ENCODE data around the gene MAFF. TPM values are rescaled to one million over a fixed set of nuclear protein-coding genes. Genes with fewer than 3 reads are reported as not detected.
"Not testable (repeated sequence)": the region's sequence is repeated elsewhere in the genome, so short reads cannot be mapped to it uniquely, and the experiment has no call there.

The MAFF gene
- polyA plus RNA-seq, 1 donor: 4.8 TPM

DNA sequence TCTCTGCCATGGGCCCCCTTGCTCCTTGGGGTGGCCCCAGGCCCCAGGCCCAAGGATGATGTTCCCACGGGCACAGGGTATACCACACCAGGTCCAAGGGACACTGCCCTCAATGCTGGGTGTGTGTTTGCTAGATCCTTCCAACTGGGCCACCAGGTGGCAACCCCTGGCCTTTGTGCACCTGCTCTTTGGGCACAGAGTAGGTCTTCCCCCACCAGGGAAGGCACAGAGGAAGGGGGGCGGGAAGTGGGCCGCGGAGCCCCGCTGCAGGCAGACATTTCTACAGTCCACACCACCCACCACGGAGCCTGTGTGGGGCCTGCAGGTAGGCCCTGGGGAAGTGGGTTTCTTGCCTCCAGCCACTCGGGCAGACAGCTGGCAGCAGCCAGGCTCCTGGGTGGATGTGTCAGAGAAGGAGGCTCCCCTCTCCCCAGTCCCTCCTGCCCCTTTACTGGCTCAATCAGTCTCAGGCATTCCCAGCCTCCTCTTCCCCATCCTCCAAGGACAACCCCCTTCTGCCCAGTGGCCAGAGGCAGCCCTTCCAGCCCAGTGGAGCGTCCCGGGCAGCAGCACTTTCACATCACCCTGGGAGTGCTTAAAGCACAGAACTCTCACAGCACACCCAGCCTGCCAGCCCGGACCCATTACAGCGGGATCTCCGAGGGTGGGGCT is 21.6 kb downstream of the MAFF start:
- DNase-seq (ENCODE audit: low read depth): no peak

DNA sequence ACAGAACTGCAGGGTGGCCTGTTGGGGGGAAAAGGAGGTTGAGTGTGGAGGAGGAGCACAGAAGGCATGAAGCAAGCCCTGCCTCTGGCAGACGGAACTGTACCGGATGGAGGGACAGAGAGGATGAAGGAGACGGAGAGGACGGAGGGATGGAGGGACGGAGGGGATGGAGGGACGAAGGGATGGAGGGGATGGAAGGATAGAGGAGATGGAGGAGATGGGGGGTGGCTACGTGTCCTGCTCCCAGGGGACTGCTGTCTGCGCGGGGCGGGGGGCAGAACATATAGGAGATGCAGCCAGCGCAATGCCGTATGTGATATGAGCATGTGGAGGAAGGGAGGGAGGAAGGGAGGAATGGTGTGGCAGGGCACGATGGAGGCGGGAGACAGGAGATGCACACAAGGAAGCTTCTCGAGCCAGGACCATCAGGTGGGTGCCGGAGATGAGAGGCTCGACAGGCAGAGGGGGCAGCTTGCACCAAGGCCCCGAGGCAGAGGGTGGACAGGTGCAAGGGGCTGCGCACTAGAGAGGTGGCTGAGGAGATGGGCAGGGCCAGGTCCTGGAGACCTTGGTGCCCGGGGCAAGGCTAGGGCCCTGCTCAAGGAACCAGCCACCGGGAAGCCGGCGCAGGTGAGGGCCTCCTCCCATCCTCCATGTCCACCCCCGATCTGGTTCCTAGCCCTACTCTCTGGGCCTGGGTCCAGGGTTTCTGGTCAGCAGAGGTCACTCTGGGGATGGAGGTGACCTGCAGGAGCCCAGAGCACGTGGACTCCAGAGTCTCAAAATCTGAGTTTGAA is 25.3 kb downstream of the MAFF start:
- no peak for DNase-seq (ENCODE audit: low read depth)

DNA sequence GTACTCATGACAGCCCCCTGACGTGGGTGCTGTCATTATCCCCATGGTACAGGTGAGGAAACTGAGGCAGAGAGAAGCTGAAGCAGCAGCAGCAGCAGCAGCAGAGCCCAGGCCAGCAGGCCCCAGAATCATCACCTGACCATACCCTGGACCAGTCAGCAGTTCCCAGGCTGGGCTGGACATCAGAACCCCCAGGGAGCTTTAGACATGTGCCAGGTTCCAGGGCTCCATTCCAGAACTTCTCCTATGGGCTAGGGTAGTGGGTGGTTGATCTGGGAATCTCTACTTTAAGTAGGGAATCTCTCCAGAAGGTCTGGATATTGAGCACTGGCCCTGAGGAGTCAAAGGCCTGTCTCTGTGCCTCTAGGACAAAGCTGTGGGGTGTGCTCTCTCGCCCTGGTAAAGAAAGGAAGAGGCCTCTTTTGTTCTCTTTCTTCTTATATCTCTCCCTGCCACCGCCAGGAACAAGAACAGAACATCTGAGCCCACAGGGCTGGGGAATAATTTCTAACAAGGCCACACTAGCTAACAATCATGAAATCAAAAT is 26.6 kb downstream of the MAFF start:
- DNase-seq (ENCODE audit: low read depth): no peak

DNA sequence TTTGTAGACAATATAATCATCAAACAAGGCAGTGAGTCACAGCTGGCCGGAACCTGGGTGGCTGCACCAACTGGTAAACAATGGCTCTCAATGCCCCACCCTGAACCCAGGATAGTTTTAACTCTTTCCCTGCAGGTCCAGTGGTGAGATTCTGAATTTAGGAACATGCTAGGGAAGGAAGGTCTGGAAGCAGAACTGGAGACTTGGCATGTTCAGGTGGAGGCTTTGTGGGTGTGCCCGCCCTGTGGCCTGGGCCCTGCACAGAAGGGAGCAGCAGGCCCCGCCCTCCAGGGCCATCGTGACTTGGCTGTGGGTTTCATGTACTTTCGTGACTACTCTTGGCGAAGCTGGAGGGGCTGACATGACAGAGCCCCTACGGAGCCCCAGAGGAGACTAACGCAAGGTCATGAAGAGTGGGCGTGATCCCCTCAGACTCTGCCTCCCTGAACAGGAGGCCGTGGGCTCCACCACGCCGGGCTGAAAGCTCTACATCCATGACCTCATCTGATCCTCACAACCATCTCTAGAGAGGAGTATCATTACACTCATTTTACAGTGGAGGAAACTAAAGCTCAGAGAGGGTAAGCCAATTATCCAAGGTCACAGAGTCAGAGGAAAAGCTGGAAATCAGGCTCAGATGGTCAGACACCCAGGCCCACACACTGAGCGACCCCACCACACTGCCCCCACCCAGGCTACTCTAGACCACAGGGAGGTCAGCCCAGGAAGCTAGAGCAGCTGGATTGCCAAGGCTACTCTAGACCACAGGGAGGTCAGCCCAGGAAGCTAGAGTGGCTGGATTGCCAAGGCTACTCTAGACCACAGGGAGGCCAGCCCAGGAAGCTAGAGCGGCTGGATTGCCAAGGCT is 27.3 kb downstream of the MAFF start:
- no peak for DNase-seq (ENCODE audit: low read depth)

DNA sequence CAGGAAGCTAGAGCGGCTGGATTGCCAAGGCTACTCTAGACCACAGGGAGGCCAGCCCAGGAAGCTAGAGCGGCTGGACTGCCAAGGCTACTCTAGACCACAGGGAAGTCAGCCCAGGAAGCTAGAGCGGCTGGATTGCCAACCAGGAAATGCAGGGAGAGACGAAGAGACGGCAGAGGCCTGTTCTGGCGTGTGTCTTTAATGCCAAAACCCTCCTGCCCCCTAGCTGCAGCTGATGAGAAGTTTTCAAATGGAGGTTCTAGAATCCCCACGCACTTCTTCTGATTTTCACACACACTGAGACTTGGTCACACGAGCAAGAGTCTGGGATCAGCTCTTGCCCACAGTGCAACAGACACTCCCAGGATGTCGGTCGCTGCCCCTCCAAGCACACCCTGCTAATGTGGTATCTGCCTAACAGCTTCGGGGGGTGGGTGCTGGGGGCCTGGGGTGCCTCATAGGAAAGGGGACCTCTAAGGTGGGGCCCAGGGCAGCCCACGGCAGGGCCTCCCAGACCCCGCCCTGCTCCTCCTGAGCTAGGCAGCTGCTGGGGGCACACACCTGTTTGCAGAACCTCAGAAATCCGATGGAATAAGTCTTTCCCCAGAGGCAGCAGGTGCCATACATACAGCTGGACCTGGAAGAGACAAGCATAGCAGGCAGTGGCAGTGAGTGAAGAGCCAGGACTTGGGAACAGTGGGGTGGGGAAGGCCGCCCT is 28.5 kb downstream of the MAFF start:
- DNase-seq (ENCODE audit: low read depth): no peak

DNA sequence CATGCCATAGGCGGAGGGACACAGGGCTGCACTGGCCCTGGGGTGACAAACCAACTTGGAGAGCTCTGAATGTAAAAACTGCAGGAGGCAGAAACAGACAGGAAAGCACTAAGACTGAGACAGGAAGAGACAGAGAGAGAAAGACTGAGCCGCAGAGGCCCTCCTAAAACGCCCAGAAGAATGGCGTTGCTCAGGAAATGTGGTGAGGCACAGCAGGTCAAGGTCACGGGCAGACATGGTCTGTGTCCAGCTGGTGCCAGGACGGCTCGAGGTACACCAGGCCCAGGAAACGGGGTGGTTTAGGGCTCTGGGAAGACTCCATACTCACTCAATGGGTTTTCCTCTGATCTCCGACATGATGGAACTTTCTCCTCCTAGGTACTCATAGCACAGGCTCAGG is 29.1 kb downstream of the MAFF start:
- DNase-seq (ENCODE audit: low read depth): no peak

DNA sequence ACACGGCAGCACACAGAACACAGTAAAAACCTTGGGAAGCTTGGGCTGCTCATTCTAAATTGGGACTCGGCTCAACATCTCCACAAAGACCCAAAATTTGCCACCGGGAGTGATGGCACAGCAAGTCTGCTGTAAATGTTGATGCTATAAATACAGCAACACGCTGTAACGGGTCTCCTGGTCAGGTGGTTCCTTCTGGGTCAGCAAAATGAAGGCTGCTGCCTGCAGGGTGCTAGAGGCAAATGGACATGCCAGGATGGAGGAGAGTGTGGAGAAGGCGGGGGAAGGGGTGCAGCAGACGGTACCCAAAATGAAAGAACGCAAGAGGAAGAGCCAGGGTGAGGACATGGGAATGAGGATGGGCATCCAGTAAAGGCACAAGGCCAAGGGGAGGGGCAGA is 30.4 kb downstream of the MAFF start:
- no peak for DNase-seq (ENCODE audit: low read depth)

DNA sequence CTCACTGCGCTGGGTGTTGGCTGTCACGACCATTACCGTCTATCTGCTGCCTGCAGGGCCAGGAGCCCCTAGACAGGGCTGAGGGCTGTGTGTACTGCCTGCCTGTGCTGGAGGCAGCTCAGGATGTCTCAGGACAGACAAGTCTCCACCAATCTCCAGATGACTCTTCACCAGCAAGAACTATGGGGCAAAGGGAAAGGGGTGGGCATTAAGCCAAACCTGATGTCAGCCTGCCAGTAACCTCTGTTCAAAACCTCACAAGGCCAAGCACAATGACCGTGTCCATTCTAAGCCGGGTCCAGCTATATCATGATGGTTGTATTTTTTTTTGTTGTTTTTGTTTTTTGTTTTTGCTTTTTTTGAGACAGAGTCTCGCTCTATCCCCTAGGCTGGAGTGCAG is 31.6 kb downstream of the MAFF start:
- no peak for DNase-seq (ENCODE audit: low read depth)

DNA sequence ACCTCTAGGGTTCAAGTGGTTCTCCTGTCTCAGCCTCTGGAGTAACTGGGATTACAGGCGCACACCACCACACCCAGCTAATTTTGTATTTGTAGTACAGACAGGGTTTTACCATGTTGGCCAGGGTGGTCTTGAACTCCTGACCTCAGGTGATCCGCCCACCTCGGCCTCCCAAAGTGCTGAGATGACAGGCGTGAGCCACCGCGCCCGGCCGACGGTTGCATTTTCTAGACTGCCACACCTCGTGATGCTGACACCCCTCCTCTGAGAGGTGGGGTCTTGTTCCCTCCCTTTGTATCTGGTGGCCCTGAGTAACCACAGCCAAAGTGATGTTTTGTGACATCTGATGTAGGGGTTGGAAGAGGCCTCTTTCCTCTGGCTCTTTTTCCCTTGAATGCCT is 32.1 kb downstream of the MAFF start:
- not testable (repeated sequence) for DNase-seq (ENCODE audit: low read depth)

DNA sequence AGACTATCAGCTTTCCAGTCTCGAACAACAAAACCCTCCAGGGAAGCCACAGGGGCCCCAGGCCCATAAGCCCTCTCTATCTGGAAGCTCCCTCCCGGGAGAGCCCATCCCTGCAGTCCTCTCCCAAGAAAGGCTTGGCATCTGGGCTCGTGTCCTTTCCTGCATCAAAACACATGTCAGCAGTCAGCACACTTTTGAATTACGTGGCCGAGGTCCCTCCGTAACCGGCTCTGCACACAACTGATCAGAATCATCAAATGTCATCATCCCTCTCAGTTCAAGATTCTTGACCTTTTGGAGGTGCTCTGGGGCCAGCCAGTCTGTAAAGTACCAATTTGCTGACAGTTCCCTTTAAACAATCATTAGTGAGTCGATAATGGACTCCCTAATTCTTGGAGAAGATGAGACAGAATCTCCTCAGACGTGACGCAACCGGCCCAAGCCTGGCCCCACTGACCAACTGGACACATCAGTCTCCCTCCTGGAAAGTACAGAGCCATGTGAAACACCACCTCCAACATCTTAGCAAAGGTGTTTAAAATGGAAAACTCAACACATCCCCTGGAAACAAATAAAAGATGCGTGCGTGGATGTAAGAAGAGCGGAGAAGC is 33.6 kb downstream of the MAFF start:
- DNase-seq (ENCODE audit: low read depth): no peak

DNA sequence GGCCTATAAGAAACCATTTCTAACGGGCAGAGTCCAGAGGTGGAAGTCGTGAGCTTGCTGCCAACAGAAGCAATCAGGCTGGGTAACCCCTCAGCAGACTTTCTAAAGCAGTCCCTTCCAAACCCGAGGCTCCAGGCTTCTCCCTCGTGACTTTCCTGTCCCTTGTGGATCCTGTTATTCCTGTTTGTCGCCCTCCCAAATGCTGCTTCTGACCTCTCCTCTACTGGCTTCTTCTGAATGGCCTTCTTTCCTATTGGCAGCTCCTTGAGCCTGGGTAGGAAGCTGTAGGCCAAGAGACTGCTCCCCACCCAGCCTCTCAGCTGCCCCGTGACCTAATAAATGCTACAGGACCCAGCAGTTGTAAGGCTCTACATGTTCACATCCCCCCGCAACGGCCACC is 35.0 kb downstream of the MAFF start:
- DNase-seq (ENCODE audit: low read depth): no peak

DNA sequence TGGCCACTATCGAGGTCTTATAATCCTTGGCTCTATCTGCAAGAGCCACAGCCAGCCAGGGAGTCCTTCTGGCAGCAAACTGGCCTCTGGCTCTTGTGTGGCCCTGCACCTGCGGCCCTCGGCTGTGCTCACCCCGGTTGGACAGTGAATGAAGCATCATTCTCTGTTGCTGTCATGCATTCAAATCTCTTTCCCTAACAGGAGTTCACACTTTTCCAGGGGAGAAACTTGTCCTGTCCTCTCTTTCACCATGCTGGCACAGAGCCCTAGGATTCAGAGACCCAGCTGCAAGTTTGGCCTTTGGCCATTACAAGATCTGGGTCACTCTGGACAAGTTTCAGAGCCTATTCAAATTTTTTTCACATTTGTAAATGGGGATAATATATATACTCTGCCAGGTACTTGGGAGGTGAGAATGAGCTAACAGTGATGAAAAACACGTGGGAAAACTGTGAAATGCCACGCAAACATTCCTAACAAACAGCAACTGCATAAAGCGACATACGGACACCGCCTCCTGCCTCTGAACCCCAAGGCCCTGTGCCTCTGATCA is 36.8 kb downstream of the MAFF start:
- DNase-seq (ENCODE audit: low read depth): peak; percentile 46

DNA sequence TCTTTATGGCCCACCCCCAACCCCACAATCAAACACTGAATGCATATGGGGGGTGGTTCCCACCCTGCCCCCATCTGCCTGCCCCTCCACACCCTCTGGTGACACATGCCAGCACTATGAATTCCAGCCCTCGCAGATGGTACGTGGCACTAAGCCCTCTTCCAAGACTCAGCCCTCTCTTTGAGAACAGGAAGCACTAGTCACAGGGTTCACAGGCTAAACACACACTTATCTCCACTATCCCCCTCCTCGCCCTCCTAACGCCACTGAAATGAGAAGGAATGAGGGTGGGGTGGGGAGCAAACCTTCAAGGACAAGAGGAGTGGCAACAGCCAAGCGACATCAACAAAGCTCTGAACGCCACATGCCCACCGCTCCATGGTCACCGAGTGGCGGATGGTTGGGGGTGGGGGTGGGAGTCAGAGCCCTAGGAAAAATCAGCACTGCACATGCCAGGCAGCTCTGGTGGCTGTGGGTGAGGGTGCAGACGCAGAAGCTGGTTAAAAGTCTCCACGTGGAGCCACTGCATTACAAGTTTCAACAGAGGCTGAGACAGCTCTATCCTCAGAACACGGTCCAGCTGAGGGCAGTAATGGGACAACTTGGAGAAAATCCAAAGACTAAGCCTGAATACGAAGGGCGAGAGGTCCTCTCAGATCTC is 37.4 kb downstream of the MAFF start:
- no peak for DNase-seq (ENCODE audit: low read depth)

DNA sequence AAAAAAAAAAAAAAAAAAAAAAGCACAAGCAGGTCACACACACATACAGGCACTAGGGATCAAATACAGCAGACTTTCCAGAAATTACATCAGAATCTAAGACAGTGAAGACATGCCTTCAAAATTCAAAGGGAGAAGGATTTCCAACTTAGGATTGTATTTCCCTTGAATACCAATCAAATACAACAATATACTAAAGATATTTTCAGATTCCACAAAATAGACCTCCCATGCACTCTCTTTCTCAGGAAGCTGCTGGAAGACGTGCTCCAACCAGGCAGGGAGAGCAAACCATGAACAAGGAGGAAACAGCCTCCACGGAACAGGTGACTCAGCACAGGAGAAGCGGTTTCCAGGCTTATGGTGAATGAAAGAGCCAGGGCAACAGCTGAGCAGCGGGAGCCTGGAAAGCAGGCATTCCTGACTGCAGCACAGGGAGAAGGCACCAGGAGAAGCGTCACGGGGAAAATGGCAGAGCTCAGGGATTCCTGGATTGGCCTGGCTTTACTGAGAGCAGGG is 39.0 kb downstream of the MAFF start:
- DNase-seq (ENCODE audit: low read depth): no peak

DNA sequence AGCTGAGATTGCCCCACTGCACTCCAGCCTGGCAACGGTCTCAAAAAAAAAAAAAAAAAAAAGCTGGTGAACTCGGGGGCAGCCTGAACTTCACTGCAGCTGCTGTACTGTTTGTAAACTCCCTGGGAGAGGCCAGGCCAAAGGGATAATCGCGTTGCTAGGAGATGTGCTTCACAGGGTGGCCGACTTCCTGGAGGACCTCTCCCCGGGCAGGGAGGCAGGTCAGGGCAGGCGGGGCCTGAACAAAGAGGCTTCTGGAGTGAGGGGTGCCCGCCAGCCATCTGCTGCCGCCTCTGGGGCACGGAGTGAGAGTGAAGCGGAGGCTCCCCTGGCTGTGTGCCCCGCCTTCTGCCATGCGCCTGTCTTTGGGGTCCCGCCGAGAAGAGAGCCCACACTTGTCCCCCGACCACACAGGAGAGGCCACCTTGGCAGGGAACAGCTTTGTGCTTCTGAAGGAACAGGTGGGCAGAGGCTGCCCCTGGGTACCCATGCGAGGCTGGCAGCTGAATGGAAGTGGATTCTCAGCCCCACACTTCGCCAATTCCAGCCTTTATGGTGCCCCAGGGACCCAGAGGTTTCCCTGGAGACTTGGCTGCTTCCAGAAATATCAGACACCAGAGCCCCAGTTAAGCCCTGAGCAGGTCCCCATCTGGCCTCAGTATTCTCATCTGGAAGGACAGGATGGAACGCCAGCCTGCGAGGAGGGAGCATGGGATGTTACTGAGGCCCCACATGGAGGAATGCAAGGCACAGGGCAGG is 41.4 kb downstream of the MAFF start:
- DNase-seq (ENCODE audit: low read depth): no peak

DNA sequence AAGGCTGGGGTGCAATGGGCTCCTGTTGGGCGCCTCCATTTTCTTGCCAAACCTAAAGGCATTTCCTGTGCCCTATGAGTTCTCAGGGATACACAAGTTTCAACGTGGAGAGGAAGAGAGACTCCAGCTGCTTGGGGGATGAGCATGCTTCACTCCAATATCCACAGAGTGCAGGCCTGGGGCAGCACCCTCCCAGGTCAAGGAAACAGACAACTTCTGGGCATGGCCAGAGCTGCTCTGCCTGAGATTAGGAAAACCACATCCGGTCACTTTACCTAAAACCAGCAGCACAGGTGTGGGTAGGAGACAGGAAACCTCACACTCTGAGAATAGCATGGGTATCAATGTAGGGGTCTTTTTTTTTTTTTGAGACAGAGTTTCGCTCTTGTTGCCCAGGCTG is 42.3 kb downstream of the MAFF start:
- no peak for DNase-seq (ENCODE audit: low read depth)

DNA sequence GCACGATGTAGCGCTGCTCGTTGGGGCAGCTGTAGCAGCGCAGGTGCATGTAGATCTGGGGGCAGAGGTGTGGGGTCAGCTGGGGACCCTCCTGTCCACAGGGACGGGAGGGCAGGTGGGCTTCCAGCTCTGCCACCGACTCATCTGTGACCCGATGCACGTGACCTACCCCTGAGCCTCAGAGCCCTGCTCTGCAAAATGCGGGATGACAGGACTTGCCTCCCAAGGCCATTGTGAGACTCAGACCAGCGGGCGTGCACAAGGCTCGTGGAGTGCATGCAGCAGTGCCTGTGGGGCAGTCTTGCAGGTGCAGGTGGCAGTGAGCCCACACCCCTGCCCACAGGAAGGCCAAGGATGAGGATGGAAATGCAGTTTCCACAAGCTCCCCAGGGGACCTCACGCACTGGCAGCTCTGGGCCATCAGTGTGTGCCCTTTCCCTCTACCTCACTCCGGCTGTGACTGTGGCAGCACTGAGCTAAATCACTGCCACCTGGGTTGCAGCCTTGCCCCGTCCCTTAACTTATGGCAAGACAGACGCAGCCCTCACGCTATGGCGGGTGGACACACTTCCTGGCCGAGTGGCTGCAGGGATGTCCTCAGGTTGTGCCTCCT is 44.4 kb downstream of the MAFF start:
- DNase-seq (ENCODE audit: low read depth): no peak

DNA sequence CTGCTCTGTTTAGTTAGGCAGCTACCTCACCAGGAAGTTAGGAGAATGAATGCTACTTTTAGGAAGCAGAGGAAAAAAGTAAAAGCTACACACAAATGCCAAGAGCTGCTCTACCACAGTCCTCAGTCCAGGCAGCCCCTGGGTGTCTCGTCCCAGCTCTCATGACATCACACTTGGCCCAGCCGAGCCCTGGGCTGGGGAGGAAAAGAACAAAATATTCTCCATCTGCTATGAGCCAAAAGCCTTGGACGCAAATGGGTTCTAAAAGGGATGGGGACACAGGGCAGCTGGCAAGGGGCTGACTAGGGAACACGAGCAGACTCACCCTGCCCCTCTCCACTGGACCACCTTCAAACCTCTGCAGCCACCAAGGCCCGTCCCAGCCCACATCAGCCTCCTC is 44.9 kb downstream of the MAFF start:
- DNase-seq (ENCODE audit: low read depth): peak; percentile 53

DNA sequence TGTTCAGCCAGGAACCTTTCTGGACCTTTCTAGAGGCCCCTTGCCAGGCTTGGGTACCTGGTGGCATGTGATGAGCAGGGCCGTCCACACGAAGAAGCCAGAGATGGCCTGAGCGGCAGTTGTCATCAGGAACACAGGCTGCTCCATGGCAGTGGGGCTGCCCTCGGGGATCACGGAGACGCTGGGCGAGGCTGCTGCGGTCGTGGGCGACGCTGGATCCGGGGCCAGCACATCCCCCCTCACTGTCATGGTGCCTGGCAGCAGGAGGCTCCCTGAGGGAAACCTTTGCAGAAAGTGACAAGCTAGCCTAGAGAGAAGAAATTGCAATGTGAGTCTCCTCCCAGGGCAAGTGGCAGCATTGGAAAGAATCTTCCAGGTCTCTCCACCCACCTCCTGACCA is 45.9 kb downstream of the MAFF start:
- no peak for DNase-seq (ENCODE audit: low read depth)

All from forelimb muscle (tissue), 1 donor.